ENCODE data around the gene PHACTR2.
A peak's percentile ranks its signal among the peaks of the same experiment; 100 is the strongest.
"Not testable (repeated sequence)": the region's sequence is repeated elsewhere in the genome, so short reads cannot be mapped to it uniquely, and the experiment has no call there.

Gene PHACTR2

DNA sequence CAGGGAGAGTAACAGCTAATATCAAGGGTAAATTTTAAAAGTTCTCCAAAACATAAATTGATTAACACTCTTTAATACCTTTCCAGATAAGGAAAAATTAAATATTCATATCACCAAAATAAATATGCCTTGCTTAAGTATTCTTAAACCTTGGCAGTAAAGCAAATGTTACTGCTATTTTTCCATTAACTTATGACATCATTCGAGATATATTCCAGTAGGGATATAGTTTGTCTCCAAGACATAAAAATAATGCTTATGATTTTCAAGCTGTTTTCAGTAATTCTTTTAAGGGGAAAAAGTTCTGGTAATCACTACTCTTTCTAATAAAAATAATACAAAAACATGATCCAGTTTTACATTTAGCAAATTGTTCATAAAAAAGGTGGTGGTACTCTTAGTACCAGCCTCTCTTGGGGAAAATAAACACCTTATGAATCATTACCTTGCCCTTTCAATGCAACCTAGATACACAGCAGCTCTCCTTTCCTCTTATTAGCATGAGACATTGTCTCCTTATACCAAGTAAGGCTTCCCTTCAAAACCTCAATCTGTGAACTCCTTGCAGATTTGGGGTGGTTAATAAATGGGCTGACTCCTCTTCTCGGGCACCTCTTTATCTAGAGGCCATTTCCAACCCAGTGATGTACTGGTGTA lies 133.9 kb downstream of the PHACTR2 start:
- no peak for DNase-seq

DNA sequence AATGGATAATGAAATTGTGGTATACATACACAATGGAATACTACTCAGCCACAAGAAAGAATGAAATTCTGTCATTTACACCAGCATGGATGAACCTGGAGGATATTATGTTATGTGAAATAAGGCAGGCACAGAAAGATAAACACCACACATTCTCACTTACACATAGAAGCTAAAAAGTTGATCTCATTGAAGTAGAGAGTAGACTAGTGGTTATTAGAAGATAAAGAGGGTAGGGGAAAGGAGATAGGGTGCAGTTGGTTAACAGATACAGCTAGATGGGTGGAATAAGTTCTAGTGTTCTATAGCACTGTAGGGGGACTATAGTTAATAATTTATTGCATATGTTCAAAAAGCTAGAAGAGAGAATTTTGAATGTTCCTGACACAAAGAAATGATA lies 139.9 kb downstream of the PHACTR2 start:
- no peak for DNase-seq

GRCh38 chr6:143821359-143821758 lies 143.6 kb downstream of the PHACTR2 start:
- no peak for DNase-seq

DNA sequence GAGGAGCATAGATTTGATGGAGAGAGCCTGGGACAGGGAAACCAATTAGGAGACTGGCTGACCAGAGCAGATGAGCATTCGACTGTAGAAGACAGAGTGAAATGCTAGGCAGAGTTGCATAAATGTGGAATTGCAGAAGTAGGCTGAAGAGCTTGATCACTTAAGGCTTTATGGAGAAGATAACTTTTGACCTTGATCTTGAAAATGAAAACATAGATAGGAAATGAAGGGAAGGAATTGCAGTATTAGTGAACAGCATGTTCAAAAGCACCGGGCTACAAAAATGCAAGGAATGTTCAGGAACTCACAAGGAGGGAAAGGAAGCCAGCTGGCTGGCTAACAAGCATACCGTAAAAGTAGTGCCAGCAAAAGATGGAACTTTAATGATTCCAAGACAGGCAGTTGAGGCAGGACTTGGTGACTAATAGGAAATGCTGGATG lies 144.8 kb downstream of the PHACTR2 start:
- no peak for DNase-seq

- no peak for DNase-seq
Measured at GRCh38 chr6:143823548-143823947, 145.8 kb downstream of the PHACTR2 start.

- no peak for DNase-seq
Measured at GRCh38 chr6:143828572-143828971, 150.8 kb downstream of the PHACTR2 start.

DNA sequence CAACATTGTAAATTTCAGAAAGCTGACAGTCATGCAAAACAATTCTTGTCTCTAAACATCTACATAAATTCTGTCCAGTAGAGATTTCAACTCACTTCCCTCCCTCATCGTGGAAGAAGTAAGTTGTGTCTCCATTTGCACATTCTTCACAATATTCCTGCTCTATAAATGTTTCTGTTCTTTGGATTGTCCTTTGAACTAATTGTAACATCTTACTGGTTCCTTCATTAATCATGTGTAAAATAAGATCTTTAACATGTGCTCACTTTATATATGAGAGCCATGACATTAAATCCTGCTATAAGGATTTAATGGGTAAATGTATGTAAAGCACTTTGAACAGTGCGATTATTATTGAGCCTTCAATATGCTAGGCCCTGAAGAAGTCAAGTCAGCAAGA lies 158.4 kb downstream of the PHACTR2 start:
- DNase-seq: no peak

DNA sequence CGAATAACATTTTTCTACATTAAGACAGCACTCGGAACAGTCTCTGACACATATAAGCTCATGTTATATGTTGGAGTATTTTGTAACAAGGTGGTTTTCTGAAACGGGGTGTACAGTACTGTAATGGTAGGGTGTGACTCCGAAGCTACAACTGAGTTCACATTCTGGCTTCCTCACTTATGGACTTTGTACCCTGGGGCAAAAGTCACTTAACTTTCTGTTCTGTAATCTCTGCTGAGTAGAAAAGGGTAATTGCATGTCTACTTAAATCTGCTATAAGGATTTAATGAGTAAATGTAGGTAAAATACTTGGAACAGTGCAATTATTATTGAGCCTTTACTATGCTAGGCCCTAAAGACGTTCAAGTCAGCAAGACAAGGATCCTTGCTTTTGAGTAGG lies 160.6 kb downstream of the PHACTR2 start:
- DNase-seq: no peak

DNA sequence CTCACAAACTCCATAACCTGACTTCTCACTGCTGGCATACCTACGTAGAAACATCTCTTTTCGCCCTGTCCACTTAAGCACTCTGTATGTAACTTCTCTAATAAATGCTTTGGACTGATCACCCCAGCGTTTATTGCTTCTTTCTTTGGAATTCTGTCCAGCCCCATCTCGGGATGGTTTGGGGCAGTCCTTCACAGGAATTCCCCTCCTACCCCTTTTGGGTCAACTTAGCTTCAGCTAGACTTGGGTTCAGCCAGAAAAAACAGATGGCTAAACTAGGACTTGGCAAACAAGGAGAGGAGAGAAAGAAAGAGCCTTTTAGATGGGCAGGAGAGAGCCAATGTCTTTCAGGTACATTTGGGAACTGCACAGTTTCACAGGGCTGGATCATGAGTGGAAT lies 161.4 kb downstream of the PHACTR2 start:
- DNase-seq: no peak

DNA sequence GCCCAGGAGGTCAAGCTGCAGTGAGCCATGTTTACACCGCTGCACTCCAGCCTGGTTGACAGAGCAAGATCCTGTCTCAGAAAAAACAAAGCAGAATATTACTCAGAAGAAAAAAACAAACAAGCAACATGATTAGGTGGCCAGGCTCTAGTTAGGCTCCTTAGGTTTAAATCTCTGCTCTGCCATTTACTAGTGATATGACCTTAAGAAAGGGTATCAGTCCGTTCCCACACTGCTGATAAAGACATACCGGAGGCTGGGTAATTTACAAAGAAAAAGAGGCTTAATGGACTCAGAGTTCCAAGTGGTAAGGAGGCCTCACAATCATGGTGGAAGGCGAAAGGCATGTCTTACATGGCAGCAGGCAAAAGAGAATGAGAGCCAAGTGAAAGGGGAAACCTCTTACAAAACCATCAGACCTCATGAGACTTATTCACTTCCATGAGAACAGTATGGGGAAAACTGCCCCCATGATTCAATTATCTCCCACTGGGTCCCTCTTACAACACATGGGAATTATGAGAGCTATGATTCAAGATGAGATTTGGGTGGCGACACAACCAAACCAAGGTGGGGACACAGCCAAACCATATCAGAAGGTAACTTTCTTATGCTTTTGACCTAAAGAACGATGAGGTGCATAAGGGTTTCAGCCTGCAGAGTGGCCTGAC lies 163.0 kb downstream of the PHACTR2 start:
- DNase-seq: no peak

- no peak for DNase-seq
Measured at GRCh38 chr6:143842461-143842901, 164.7 kb downstream of the PHACTR2 start.

DNA sequence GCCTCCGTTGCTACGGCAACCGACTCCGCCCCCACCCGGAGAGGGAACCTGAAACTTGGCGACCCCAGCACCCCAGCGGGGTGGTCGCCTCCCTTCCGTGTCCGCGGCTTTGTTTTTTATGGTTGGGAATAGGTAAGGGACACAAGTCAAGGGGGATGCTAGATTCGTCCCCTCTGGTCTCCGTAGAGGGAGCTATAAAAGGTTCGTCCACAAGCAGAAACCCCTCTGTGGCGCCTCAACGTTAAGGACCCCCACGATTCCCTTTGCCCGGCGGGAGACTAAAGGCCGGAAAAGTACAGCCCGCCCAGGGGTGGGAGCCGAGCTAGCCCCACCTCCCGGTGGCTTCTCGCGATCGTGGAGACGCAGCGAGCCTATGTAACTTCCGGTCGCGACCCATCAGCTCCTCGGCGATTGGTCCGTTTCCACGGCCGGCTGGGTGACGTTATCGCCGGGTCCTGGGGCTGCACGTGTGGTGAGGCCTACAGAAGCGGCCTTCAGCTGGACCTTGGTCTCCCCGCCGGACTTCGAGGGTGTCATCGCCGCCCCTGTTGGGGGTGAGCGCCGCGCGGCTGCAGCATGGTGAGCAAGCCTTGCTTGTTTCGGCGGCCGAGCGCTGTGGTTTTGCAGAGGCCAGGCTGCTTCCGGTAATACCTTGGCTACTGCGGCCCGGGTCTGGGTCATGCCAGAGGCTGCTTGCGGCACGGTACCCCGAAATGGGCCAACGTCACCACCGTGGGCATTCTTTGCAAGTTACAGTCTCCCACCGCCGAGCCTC lies 165.3 kb downstream of the PHACTR2 start, which contains the start of gene LTV1:
LTV1 (plus strand) TSS at position 437 of the 775 bp plus-strand sequence; CDS start at position 577, 140 bp downstream.
- peak; percentile 74 for DNase-seq

- no peak for DNase-seq
Measured at GRCh38 chr6:143843677-143843999, 165.9 kb downstream of the PHACTR2 start.

- no peak for DNase-seq
Measured at GRCh38 chr6:143844006-143844405, 166.2 kb downstream of the PHACTR2 start.

GRCh38 chr6:143845033-143845432 lies 167.3 kb downstream of the PHACTR2 start:
- DNase-seq: no peak

- DNase-seq: not testable (repeated sequence)
Measured at GRCh38 chr6:143851706-143852105, 173.9 kb downstream of the PHACTR2 start.

DNA sequence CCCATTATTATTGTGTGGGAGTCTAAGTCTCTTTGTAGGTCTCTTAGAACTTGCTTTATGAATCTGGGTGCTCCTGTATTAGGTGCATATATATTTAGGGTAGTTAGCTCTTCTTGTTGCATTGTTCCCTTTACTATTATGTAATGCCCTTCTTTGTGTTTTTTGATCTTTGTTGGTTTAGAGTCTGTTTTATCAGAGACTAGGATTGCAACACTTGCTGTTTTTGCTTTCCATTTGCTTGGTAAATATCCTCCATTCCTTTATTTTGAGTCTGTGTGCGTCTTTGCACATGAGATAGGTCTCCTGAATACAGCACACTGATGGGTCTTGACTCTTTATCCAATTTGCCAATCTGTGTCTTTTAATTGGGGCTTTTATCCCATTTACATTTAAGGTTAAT lies 177.3 kb downstream of the PHACTR2 start:
- DNase-seq: not testable (repeated sequence)

DNA sequence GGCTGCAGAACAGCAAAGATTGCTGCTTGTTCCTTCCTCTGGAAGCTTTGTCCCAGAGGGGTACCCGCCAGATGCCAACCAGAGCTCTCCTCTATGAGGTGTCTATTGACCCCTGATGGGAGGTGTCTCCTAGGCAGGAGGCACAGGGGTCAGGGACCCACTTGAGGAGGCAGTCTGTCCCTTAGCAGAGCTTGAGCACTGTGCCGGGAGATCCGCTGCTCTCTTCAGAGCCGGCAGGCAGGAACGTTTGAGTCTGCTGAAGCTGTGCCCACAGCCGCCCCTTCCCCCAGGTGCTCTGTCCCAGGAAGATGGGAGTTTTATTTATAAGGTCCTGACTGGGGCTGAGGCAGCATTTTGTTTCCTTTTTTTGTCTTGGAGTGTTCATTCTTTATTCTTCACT lies 179.0 kb downstream of the PHACTR2 start:
- not testable (repeated sequence) for DNase-seq

DNA sequence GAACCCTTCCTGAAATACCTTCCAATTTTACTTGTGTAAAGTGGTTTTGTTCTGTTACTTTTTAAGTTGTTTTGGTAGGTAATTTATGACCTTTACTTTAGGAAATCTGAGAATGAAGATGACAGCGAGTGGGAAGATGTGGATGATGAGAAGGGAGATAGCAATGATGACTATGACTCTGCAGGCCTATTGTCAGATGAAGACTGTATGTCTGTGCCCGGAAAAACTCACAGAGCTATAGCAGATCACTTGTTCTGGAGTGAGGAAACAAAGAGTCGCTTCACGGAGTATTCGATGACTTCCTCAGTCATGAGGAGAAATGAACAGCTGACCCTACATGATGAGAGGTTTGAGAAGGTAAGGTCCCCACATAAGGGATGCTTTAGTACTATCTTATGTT lies 179.9 kb downstream of the PHACTR2 start:
- no peak for DNase-seq

DNA sequence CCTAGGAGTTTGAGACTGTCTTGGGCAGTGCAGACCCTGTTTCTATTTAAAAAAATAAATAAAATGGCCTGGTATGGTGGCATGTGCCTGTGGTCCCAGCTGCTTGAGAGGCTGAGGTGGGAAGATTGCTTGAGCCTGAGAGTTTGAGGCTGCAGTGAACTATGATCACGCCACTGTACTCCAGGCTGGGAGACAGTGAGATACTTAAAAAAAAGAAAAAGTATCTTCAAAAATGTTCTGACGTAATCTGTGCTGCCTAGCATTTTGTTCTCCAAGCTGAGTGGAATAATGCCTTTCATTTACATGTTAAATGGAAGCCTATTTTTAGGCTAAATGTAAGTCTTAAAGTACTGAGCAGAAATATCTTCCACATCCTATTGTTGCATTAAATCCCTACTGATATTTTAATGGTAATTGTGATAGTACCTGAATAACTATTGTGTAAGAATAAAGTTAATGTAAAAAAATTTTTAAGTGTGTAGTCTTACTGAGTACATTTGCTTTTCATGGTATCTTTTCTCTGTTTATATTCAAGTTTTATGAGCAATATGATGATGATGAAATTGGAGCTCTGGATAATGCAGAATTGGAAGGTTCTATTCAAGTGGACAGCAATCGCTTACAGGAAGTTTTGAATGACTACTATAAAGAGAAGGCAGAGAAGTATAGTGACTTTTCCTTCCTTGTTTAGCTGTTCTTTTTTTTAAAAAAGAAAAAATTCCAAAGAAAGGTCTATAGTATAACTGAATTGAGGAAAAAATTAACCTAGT lies 182.3 kb downstream of the PHACTR2 start:
- DNase-seq: no peak

DNA sequence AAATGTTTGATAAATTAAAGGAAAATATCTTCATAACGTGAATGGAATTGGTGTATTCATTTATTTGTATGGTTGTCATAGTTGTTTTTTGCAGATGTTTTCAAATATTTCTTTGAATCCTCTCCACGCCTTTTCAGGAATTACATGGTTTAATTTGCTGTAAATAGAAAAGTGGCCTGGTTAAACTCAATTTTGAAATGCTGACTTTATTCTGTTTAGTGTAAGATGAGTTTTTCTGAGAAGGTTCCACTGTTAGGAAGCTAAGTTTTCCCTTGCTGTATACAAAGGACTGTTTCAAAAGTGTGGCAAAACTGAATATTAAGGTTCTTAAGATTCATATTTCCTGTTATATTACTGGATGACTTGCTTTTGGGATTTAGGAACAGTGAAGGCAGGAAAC lies 186.0 kb downstream of the PHACTR2 start:
- DNase-seq: no peak

DNA sequence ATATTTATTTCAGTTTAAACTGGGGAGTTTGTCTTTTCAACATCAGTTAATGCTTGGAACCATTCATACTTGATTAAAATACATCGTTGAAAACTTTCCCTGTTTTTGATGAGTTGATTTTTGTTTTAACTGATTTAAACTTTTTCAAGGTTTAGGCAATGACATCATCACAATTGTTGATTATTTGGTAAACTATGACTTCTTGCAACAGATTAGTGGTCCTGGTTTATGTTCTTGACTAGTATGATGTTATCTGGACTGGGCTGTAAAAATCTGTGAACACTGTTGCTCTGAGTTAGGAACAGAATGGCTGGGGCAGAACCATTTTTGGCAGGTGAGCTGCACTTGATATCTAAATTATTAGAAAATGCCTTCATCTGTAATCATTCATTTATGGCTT lies 186.5 kb downstream of the PHACTR2 start, which contains the start of gene ZC2HC1B:
ZC2HC1B (plus strand) TSS at position 241 of the 400 bp plus-strand sequence; CDS start at position 307, 66 bp downstream.
- DNase-seq: no peak

DNA sequence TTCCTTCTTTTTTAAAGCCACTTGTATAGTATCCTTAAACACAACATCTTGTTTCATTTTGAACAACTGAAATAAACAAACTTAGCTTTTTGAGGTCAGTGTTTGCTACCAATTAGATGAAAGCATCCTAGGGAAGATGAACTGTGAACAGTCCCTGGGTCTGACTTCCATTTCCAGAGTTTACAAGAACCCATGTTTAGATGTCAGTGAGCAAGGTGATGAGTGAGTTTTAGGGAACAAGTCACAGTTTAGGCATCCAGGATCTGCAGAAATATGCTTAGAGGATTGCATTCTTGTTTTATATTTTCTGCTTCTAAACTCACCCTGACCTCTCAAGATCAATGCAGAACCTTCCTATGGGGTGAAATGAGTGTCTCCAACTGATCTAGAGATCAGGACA lies 189.5 kb downstream of the PHACTR2 start:
- DNase-seq: no peak
